DND-41 (cell line): ENCODE measurements around the gene FCRLA.

Experiments
- EZH2 ChIP-seq: IDR thresholded peaks from 3 replicates; pipeline ENCODE4 v1.6.1; 2012; ENCODE audit warnings: borderline replicate concordance, low read depth, mild to moderate bottlenecking, moderate library complexity, low read length, inconsistent platforms; ENCODE audit not compliant: severe bottlenecking
- TF ChIP-seq, protein P1 (sequence below): IDR thresholded peaks from 2 replicates; pipeline ENCODE4 v1.5.1; 2012; ENCODE audit warnings: borderline replicate concordance, low read length, moderate library complexity, mild to moderate bottlenecking; ENCODE audit not compliant: poor library complexity, severe bottlenecking; ENCODE audit errors: extremely low read depth

DNA sequence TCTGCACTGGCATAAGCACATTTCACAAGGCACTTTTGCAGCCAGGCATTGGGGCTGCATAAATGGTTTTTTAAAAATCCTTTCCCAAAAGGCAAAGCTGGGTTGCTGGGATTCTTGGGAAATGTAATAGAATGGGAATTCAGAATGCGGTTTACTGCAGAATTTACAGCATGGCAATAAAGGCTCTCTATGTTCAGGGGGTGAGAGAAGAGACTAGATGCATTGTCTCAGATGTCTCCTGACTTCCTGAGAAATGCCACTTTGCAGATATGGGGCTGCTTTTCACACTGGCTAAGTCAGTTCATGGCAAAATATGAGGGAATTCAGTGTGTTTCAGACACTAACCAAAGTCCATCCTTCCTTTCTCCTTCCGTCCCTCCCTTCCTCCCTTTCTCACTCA is 30.6 kb upstream of the FCRLA start:
- TF ChIP-seq, protein P1, sequence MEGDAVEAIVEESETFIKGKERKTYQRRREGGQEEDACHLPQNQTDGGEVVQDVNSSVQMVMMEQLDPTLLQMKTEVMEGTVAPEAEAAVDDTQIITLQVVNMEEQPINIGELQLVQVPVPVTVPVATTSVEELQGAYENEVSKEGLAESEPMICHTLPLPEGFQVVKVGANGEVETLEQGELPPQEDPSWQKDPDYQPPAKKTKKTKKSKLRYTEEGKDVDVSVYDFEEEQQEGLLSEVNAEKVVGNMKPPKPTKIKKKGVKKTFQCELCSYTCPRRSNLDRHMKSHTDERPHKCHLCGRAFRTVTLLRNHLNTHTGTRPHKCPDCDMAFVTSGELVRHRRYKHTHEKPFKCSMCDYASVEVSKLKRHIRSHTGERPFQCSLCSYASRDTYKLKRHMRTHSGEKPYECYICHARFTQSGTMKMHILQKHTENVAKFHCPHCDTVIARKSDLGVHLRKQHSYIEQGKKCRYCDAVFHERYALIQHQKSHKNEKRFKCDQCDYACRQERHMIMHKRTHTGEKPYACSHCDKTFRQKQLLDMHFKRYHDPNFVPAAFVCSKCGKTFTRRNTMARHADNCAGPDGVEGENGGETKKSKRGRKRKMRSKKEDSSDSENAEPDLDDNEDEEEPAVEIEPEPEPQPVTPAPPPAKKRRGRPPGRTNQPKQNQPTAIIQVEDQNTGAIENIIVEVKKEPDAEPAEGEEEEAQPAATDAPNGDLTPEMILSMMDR = no peak
- TF ChIP-seq EZH2 = no peak
